HL-60/S4 treated with phorbol 12-myristate 13-acetate at 8.2 ng/mL for 4 days and 3 days (cell line): ENCODE results near the gene ARNT2.
"Not testable (repeated sequence)": the region's sequence is repeated elsewhere in the genome, so short reads cannot be mapped to it uniquely, and the experiment has no call there.

Source experiments
- in situ Hi-C: fragments of 300-500 bp; cut with MboI; formaldehyde crosslinking; loops from 2 replicates; pipeline ENCODE4 v1.15.0; 2022; ENCODE audit warnings: low sequenced_read_pairs

ARNT2 gene

DNA sequence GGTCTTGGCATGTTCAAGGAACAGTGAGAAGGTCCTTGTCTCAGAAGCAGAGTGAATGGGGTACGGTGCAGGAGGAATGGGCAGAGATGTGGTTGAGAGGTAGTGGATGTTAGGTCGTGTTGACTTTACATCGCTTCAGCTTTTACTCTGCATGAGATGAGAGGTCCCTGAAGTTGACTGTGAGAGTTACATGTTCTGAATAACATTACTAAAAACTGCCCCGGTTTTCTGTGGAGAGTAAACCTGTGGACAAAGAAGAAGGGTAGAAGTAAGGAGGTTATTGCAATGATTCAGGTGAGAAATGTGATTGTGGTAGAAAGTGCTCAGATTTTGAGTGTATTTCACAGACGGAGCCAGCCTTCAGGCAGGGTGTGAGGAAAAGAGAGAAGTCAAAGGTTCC, 105.6 kb downstream of the ARNT2 start:
- in situ Hi-C loops = no loop called here

DNA sequence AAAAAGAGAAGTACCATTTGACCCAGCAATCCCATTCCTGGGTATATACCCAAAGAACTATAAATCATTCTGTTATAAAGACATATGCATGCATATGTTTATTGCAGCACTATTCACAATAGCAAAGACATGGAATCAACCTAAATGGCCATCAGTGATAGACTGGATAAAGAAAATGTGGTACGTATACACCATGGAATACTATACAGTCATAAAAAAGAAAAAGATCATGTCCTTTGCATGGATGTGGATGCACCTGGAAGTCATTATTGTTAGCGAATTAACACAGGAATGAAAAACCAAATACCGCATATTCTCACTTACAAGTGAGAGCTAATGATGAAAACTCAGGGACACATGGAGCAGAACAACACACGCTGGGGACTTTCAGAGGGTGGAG, 106.8 kb downstream of the ARNT2 start:
- in situ Hi-C loops = not testable (repeated sequence)

DNA sequence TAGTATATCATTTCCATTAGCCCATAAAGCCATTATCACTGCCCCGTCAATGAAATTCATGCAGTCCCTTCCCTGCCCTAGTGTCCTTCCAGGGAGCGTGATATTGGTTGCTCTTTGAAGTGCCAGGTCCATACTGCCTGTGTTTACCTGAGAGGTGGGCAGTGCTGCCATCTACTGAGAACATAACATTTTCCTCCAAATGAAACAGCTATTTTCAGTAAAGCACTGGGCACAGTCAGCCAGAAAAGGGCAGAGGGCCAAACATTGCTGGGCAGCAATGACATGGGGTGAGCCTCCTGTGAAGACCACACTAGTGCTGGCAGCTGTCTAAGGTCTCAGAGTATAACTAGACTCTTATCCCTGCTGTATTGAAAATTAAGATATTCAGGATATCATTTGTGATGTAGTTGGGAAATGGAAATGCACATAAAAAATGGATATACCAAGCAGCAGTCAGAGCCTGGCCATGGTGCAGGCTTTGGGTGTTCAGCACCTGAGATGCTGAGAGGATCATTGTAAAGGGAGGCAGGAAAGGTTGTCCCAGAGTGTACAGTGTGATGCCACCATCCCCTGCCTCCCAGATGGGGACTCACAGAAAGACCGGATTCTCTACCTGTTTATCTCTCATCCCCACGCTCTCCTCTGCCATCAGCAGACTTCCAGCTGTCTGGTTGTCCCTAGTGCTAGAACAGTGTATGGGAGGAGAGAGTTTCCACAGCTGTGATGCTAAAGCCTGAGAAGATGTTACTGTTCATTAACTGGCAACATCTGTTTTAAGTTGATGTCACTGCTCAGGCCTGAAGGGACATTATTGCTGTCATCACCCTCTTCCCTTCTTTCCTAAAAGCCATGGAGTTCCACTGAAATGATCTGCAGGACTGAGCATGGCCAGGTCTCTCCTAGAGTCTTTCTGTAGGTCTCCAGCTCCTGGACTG, 108.8 kb downstream of the ARNT2 start:
- in situ Hi-C loops = no loop called here

DNA sequence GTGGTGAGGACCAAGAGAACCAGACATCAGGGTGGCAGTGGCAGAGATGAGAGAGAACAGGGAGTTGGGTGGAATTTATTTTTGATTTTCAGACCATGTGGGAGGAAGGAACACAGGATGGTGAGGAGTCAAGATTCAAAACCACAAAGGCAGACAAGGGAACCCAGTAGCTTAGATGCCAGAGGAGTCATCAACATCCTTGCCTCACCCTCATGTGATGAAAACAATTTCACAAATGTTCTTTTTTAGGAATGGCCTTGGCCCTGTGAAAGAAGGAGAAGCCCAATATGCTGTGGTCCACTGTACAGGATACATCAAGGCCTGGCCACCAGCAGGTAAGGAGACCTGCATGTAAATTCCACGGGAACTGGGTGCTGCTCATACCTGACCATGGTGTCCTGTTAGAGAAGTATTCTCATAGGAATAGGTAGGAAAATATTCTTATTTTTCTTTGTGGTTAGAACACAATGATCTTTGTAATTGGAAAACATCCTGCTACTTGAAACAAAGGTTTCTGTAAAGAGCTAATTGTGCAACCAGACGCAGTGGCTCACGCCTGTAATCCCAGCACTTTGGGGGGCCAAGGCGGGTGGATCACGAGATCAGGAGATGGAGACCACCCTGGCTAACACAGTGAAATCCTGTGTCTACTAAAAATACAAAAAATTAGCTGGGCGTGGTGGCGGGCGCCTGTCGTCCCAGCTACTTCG, 110.0 kb downstream of the ARNT2 start:
- in situ Hi-C loops = no loop called here

DNA sequence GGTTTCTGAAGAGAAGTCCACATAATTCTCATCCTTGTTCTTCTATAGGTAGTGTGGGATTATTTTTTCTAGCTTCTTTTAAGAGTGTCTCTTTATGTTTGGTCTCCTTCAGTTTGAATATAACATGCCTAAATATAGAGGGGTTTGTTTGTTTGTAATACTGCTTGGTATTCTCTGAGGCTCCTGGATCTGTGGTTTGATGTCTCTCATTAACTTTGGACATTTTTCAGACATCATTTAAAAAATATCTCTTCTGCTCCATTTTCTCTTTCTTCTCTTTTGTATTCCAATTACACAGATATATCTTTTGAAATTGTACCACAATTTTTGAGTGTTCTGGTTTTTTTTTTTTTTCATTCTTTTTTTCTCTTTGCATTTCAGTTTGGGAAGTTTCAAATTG, 113.1 kb downstream of the ARNT2 start:
- in situ Hi-C loops = no loop called here

GRCh38 chr15:80518522-80518921, 114.3 kb downstream of the ARNT2 start:
- in situ Hi-C loops = no loop called here

DNA sequence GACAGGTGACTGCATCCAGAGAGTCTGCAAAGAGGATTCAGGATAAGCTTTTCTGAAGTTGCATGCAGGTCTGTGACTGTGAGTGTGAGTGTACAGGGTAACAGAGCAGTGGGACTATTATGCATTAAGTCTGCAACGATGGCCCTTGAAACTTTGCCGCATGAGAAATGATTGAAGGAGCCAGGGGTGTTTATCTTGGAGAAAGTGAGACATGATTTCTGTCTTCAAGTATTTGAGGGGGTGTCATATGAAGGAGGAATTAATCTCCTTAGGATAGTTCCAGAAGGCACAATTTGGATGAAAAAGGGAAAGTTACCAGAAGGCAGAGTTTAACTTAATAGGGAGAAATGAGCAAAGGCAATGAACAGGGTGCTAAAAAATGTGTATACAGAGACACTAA, 119.6 kb downstream of the ARNT2 start:
- in situ Hi-C loops = no loop called here

DNA sequence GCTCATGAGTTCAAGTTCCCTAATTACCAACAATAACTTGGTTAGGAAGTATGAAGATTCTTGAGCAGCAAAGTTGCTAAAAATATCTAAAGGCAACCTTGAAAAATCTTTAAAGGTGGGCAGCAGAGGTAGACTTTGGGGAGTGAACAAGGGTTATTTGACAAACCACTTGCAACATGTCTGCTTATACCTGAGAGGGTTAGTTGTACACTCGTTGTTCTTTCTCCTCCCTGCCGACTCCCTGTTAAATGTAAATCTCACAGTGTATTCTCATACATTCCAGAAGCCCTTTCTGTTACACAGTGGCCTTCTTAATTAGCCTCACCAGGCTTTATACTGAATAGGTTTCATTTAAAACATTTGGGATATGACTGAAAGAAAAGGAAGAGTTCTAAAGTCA, 121.7 kb downstream of the ARNT2 start:
- in situ Hi-C loops = no loop called here

DNA sequence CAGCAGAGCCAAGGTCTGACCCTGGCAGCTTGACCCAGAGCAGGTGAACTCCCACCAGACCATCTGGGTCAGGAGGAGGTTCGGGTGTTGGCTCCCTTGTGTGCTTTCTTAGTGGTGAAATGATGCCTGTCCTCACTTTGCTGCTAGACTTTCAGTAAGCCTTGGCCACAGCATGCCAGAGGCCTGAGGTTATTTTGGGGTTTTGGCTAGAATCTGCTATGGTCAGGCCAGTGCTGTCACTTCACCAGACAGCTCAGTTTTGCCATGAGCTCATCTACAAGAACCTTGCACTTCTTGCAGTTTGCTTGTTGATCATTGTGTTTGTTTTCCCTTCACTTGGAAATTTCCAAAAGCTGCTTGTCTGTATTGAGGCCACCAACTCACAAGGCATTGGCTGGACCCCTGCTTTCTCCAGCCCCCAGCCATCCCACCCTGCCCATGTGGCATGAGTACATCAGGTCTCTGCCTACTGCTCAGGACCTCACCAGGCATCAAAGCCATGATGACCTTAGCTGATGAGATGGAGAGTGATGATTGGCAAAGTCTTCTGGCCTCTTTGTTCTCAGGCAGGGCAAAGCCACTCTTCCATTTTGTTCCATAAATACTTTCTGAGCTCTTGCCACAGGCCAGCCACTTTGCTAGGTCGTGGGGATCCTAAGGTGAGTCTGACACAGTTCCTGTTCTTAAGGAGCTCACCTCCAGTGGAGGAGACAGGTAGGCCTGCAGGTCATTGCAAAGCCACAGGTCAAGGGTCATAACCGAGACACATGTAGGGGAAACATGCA, 122.6 kb downstream of the ARNT2 start:
- in situ Hi-C loops = no loop called here

GRCh38 chr15:80527406-80527805, 123.2 kb downstream of the ARNT2 start:
- in situ Hi-C loops = no loop called here

GRCh38 chr15:80527961-80528360, 123.8 kb downstream of the ARNT2 start:
- in situ Hi-C loops = no loop called here

DNA sequence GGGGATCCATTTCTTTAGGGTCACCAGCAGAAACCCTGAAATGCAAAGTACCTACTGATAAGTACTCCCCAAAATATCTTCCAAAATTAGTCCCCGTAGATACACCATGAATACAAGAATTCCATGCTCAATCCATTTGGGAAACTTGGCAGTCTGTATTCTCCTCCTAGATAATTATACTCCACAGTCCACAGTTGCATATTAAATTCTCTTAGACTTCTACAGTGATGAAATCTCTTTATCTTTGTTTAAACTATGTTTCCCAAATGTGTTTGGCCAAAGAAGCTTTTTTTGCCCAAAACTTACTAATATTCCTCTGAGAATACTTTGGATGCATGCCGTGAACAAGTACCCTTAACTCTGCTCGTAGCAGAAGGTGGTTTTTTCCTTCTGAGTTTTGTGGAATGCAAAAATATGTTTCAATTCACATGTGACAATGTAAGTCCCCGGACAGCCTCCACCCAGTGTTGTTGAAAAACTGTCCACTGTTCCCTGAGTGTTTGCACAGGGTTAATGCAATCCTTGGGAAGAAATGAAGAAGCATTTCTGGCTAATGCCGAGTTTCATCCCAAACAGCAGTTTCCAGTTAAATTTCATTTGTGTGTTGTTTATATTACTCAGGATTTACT, 126.7 kb downstream of the ARNT2 start:
- in situ Hi-C loops = no loop called here

DNA sequence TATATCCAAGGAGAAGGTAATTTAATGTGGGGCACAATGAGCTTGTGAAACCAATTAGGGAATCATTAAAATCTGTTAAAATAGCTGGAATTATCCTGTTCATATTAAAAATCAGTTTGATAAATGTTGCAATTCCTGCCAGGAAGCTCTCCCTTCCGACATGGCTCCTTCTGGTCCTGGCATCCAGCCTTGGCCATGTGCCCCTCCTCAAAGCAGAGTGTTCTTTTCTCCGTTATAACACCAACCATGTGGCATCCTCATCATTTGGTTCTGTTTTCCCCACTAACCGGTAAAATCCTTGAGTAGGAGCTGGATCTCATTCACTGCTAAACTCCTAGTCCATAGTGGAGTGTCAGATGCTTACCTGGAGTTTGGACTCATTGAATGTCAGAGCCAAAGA, 127.2 kb downstream of the ARNT2 start:
- in situ Hi-C loops = no loop called here

DNA sequence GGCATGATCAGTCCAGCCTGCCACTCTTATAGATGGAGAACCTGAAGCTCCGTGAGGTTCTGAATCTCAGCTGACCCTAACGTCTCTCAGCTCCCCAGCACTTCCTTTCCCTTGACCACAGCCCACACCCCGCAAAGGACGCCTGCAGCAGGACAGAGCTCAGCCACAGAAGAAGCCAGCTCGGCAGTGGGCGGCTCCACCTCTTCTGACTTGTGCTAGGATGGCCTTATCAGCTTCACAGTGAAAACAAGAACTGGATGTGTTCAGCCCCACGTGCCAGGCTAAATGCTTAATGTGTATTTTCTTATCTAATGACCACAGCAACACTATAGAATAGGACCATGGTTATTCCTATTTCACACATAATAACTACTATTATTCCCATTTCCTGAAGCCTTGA, 127.6 kb downstream of the ARNT2 start:
- in situ Hi-C loops = no loop called here

- in situ Hi-C loops = no loop called here
These were observed 129.7 kb downstream of the ARNT2 start for GRCh38 chr15:80533790-80534333.

- in situ Hi-C loops = no loop called here
These were observed 132.0 kb downstream of the ARNT2 start for GRCh38 chr15:80536231-80536630.

- in situ Hi-C loops = no loop called here
These were observed 132.5 kb downstream of the ARNT2 start for GRCh38 chr15:80536716-80537115.

- in situ Hi-C loops = no loop called here
These were observed 140.9 kb downstream of the ARNT2 start for GRCh38 chr15:80545078-80545477.

- in situ Hi-C loops = no loop called here
These were observed 143.1 kb downstream of the ARNT2 start for GRCh38 chr15:80547264-80547663.

DNA sequence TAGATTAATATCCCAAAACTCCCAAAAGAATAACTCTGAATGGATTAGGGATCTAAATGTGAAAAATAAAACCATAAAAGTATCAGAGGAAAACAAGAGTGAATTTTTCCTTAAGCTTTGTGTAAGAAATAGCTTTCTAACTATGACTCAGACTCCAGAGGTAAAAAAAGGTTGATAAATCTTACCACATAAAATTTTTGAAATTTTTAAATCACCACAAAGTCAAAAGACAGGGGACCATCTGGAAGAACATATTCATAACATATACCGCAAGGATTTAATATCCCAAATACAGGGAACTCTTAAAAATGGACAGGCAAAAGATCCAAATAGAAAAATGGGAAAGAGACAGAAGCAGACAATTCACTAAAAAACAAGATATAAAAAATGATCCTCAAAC, 145.0 kb downstream of the ARNT2 start:
- in situ Hi-C loops = no loop called here

DNA sequence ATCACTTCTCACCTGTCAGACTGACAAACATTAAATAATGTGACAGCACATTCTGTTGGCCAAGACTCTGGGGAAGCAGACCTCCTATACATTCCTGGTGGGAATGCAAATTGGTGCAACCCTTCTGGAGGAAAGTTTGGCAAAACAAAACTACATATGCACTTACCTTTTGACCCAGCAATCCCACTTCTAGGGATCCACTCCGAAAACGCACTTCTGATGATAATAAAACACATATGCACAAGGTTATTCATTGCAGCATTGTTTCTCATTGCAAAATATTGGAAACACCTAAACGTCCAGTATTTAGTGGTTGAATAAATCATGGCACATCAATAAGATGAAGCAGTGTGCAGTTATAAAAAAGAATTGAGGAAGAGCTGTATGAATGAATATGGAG, 145.5 kb downstream of the ARNT2 start:
- in situ Hi-C loops = no loop called here
